ENCODE data around the gene CFAP410. TPM values are rescaled to one million over a fixed set of nuclear protein-coding genes. Genes with fewer than 3 reads are reported as not detected.

CFAP410 gene
- total RNA-seq, 2 donors from 2014 or later: 33.1 to 35.7 TPM

DNA sequence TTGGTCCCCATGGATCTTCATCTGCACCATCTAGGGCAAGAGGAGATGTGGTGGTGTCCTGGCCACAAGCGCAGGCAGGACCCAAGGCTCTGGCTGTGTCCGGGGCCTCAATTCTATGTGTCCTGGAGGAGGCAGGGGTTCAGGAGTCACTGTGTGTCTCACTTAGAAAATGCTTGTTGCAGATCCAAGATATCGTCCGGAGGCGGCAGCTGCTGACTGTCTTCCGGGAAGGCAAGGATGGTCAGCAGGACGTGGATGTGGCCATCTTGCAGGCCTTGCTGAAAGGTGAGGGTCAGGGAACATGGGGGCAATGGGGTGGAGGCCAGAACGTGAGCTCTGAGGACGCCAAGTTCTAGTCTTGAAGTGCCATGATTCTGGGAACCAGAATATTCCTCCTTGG lies 43.3 kb upstream of the CFAP410 start:
- Mint-ChIP-seq H3K27ac (no peak overlapping the region), H3K4me3 (no peak overlapping the region), H3K27me3 (ENCODE audit: insufficient read depth) (peaks cover 2% of the 10 kb centered on the region), H3K36me3 (ENCODE audit: low read depth) (no peaks in the 10 kb centered on the region), H3K4me1 (peaks cover 13% of the 10 kb centered on the region), H3K9me3 (peaks cover 36% of the 10 kb centered on the region)
- H3K9ac ChIP-seq (ENCODE audit: extremely low read depth, low read length, poor library complexity, severe bottlenecking): no peak overlapping the region
- no peaks in the 10 kb centered on the region for H3K27me3 ChIP-seq (ENCODE audit: control insufficient read depth, insufficient read depth, low read length, poor library complexity, severe bottlenecking)
- peaks cover 5% of the 10 kb centered on the region for H3K4me1 ChIP-seq (ENCODE audit: control insufficient read depth, insufficient read depth, low read length)
- TF ChIP-seq, protein P1, sequence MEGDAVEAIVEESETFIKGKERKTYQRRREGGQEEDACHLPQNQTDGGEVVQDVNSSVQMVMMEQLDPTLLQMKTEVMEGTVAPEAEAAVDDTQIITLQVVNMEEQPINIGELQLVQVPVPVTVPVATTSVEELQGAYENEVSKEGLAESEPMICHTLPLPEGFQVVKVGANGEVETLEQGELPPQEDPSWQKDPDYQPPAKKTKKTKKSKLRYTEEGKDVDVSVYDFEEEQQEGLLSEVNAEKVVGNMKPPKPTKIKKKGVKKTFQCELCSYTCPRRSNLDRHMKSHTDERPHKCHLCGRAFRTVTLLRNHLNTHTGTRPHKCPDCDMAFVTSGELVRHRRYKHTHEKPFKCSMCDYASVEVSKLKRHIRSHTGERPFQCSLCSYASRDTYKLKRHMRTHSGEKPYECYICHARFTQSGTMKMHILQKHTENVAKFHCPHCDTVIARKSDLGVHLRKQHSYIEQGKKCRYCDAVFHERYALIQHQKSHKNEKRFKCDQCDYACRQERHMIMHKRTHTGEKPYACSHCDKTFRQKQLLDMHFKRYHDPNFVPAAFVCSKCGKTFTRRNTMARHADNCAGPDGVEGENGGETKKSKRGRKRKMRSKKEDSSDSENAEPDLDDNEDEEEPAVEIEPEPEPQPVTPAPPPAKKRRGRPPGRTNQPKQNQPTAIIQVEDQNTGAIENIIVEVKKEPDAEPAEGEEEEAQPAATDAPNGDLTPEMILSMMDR (conservative IDR thresholded peaks at IDR 0.05): no peak
- H3K9me3 ChIP-seq (ENCODE audit: control insufficient read depth, low read length): peaks cover 40% of the 10 kb centered on the region
- no peak overlapping the region for H3K27ac ChIP-seq (ENCODE audit: low read depth, low read length)
- no peak for DNase-seq
- no peaks in the 10 kb centered on the region for H3K36me3 ChIP-seq (ENCODE audit: control insufficient read depth, insufficient read depth, low read length)
- no peak overlapping the region for H3K4me3 ChIP-seq (ENCODE audit: low read length)
- 93% methylated on average over 9 of the region's 9 CpGs for WGBS, 2 experiments (ENCODE audit: insufficient coverage in 1 of 2, insufficient read length in 1 of 2)

DNA sequence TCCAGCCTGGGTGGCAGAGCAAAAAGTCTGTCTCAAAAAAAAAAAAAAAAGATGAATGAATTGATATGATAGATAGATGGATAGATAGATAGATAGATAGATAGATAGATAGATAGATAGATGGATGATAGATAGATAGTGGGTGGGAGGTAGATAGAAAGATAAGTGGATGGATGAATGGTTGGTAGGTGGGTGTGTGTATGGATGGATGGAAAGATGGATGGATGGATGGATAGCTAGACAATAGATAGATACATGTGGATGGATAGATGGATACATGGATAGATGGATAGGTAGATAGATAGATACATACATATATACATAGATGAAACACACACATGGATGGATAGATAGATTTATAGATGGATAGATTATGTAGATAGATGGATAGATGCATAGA lies 42.7 kb upstream of the CFAP410 start:
- H3K36me3 Mint-ChIP-seq (ENCODE audit: low read depth): no peaks in the 10 kb centered on the region
- DNase-seq: no peak
- TF ChIP-seq, protein P1 (conservative IDR thresholded peaks at IDR 0.05): no peak
- Histone ChIP-seq H3K9ac (ENCODE audit: extremely low read depth, low read length, poor library complexity, severe bottlenecking) (no peak overlapping the region), H3K27ac (ENCODE audit: low read depth, low read length) (no peak overlapping the region), H3K36me3 (ENCODE audit: control insufficient read depth, insufficient read depth, low read length) (no peaks in the 10 kb centered on the region), H3K4me1 (ENCODE audit: control insufficient read depth, insufficient read depth, low read length) (peaks cover 5% of the 10 kb centered on the region), H3K9me3 (ENCODE audit: control insufficient read depth, low read length) (peaks cover 33% of the 10 kb centered on the region), H3K27me3 (ENCODE audit: control insufficient read depth, insufficient read depth, low read length, poor library complexity, severe bottlenecking) (no peaks in the 10 kb centered on the region), H3K4me3 (ENCODE audit: low read length) (no peak overlapping the region)
- H3K27ac Mint-ChIP-seq: no peak overlapping the region
- H3K4me3 Mint-ChIP-seq: no peak overlapping the region
- H3K4me1 Mint-ChIP-seq: peaks cover 13% of the 10 kb centered on the region
- peaks cover 2% of the 10 kb centered on the region for H3K27me3 Mint-ChIP-seq (ENCODE audit: insufficient read depth)
- peaks cover 32% of the 10 kb centered on the region for H3K9me3 Mint-ChIP-seq

DNA sequence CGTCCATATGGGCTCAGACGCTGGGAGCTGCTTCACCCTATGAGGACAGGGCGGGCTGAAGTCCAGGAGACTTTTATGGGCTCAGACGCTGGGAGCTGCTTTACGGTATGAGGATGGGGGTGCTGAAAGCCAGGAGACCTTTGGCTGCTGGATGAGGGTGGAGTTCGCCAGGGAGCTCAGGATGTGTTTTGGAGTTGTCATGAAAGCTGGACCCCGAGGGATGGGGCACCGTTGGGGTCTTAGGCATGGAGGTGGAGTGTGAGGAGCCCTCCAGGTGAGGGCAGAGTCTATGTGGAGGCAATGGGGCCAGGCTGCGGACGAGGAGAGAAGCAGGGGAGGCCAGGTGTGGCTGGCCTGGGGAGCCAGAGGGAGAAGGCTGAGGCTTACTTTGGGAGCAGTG lies 41.7 kb upstream of the CFAP410 start:
- no peak for DNase-seq
- Histone ChIP-seq H3K9ac (ENCODE audit: extremely low read depth, low read length, poor library complexity, severe bottlenecking) (no peak overlapping the region), H3K9me3 (ENCODE audit: control insufficient read depth, low read length) (peaks cover 25% of the 10 kb centered on the region), H3K27me3 (ENCODE audit: control insufficient read depth, insufficient read depth, low read length, poor library complexity, severe bottlenecking) (no peaks in the 10 kb centered on the region), H3K27ac (ENCODE audit: low read depth, low read length) (no peak overlapping the region), H3K36me3 (ENCODE audit: control insufficient read depth, insufficient read depth, low read length) (no peaks in the 10 kb centered on the region), H3K4me3 (ENCODE audit: low read length) (no peak overlapping the region), H3K4me1 (ENCODE audit: control insufficient read depth, insufficient read depth, low read length) (peaks cover 5% of the 10 kb centered on the region)
- TF ChIP-seq, protein P1 (conservative IDR thresholded peaks at IDR 0.05): no peak
- Mint-ChIP-seq H3K9me3 (peaks cover 25% of the 10 kb centered on the region), H3K4me3 (no peak overlapping the region), H3K36me3 (ENCODE audit: low read depth) (no peaks in the 10 kb centered on the region), H3K27ac (no peak overlapping the region), H3K4me1 (peaks cover 13% of the 10 kb centered on the region), H3K27me3 (ENCODE audit: insufficient read depth) (peaks cover 2% of the 10 kb centered on the region)
- 91 to 97% methylated on average over 7 to 10 of the region's 10 CpGs for WGBS, 2 experiments (ENCODE audit: insufficient coverage in 1 of 2, insufficient read length in 1 of 2)
